GM15510 (cell line): ENCODE data around the gene PTPRD.

ENCODE experiments used
- POLR2A ChIP-seq: IDR thresholded peaks from 3 replicates; pipeline ENCODE4 v1.6.1; 2011; ENCODE audit warnings: borderline replicate concordance; ENCODE audit not compliant: insufficient read length; ENCODE audit errors: extremely low read depth

PTPRD gene

DNA sequence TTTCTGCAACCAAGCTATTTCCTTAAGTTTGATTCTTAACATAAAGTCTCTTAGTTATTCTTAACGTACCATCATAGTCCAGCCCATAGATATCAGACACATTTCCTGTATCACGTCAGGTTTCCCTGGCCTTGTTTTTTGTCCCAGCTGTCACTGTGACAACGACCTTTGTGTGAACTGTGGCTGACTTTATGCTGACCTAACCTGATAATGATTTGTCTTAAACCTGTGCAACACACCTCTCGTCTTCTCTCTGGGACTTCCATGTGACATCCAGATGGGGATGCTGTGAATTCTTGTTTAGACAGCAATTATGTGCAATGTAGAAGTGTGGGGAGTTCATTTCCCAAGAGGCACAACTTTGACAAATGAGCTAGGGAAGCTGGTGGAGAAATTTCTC, 662.8 kb downstream of the PTPRD start:
- TF ChIP-seq POLR2A = no peak

DNA sequence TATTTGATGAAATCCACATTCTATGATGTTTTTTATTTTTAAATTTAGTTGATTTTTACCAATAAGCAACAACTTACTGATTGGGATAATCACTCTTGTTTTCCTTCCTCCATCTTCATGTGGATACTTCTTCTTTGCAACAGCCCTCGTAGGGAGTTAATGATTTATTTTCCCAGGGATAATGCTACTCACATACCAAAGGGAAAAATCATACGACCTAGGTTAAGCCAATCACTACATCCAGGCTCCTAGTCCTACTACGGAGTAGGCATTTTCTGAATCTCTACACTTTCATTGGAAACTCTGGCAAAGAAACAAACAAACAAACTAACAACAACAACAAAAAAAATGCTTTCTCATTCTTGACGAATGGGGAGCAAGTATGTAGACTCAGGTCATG, 663.4 kb downstream of the PTPRD start:
- TF ChIP-seq POLR2A = no peak

GRCh38 chr9:9945966-9946365, 666.8 kb downstream of the PTPRD start:
- TF ChIP-seq POLR2A = no peak

DNA sequence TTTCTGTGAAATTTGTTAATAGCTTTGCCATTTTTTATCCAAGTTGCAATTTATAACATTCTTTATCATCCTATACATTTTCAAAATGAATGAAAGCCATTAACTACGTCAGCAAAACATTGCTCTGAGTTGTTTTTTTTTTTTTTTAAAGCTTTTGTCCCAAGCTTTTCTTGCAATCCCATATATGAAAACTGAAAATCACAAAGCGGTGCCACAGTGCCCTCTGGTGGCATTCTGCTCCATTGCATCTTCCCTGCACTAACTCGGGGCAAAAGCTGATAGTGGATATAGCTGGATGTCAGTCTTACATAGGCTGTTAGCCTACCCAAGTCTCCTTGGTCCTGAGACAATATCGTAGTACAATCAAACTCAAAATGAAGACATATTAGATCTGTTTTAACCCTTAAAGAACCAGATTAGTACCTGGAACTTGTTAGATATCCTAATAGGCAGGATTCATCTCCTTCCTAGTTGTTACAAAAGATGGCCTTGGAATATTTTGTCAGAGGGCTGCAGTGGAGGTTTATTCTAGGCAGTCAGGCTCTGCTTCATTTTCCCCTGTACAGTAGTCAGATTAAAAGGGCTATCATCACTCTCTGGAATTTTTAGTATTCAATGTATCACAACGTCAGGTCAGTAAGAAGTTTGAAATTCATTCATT, 669.9 kb downstream of the PTPRD start:
- TF ChIP-seq POLR2A = no peak

GRCh38 chr9:9938432-9938831, 674.4 kb downstream of the PTPRD start:
- TF ChIP-seq POLR2A = no peak

- TF ChIP-seq POLR2A = no peak
Observed at GRCh38 chr9:9924376-9924775, 688.4 kb downstream of the PTPRD start.

- TF ChIP-seq POLR2A = no peak
Observed at GRCh38 chr9:9921805-9922204, 691.0 kb downstream of the PTPRD start.

DNA sequence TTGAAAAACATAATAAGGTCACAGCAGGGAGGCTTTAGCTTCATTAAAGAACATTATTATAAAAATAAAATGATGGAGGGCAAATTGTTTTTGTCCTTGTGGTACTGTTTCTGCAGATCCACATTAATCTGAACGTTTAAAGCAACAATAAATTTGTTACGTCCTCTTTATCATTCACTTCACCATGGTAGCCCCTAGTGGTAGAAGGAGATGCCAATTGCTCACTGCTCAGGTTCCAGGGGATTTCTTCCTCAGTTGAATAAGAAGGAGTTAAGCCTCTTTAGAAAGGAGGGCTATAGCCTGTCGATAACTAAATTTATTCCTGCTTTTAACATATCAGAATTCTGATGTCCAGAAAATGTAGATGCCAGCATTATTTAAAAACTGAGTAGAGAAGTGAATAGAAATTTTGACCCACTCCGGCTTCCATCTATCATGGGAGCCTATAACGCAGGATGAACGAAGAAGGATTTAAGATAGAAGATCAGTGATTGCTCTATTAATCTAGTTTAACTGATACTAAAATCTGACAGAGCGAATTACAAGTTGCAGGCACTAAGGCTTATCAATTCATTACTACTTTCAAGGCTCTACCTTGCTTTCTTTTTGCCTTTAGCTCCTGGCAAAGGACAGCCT, 692.3 kb downstream of the PTPRD start:
- no peak for TF ChIP-seq POLR2A

DNA sequence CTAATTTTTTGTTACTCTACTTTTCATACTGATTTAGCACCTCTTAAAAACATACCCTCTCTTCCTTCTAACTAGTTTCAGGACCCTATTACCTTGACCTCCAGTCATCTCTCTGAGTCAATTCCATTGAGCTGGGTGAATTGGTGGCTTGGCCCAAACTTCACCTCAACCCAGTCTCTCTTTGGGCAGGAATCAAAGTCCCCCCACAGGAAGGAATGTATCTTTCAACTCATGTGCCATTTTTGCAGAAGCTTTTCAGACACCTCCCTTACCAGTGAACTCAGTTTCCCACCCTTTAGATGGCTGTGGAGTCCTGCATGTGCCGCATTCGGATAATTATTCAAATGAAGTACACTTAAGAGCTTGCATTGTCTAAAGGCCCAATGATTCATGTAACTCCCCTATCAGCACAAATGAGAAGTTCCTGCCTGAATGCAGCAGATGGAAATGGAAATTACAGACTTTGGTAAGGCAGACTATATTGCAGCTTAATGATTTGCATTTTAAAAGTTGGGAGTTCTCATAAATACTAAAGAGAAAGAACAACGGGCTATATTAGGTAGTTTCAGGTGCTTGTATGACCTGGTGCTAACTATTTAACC, 693.5 kb downstream of the PTPRD start:
- no peak for TF ChIP-seq POLR2A

DNA sequence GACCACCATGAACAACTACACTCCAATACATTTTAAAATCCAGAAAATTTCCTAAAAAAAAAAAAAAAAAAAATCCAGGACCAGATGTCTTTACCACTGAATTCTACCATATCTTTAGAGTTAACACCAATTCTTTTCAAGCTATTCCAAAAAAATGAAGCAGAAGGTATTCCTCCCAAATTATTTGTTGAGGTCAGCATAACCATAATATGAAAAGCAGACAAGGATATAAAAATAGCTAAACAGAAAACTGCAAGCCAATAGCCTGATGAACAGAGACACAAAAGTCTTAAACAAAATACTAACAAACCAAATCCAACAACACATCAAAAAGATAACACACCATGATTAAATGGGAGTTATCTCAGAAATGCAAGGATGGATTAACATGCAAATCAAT, 695.4 kb downstream of the PTPRD start:
- no peak for TF ChIP-seq POLR2A

DNA sequence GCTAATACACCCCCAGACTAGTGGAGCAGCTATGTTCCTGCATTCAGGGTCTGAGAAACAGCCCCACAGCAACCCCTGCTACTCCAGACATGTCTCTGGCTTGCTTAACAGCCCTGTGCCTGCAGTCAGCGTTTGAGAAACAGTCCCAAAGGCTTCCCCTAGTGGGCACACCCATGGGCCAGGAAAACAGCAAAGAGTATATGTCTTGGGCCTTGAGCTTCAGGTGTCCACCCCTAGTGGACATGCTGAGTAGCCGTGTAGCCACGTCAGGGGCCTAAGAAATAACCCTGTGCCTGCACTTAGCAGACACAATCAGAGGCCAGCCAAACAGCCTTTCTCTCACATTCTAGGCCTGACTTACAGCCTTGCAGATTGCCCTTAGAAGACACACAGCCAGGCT, 698.6 kb downstream of the PTPRD start:
- TF ChIP-seq POLR2A = no peak

DNA sequence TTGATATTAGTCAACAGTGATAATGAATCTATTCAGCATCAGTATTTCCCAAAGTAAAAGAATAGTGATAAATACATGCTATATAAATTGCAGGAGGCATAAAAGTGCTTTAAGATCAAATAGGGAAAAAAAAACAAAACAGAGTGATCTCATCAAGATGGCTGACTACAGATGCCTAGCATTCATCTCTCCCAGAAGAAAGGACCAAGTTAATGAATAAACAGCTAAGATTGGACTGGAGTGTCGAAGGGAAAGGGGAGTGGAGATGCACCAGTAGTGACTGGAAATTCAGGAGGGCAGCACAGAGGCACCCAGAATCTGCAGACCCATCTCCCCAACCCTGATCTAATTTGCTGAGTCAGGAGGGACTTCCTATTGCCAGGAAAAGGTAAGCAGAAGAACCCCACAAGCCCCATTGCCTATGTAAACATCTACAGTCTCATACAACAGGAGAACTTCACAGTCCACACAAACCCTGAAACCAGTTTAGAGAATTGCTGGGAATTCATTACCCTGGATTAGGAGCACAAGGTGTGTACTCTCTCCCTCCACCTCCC, 699.4 kb downstream of the PTPRD start:
- TF ChIP-seq POLR2A = no peak

DNA sequence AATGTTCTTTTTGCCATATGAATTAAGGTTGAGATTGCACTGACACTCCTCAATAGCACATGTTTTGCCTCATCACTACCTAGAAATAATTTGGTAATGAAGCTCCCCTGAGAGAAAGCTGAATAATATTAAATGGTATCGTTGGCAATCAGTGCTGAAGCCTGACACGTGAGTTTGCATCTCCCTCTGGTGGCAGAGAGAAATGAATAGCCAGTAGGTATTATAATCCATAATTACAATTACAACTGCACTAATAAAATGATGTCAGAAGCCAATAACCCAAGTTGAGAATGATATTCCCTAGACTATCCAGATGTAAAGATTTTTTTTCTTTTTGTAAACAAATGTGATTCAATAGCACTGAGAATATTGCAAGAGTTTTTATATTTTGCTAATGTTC, 700.3 kb downstream of the PTPRD start:
- no peak for TF ChIP-seq POLR2A

DNA sequence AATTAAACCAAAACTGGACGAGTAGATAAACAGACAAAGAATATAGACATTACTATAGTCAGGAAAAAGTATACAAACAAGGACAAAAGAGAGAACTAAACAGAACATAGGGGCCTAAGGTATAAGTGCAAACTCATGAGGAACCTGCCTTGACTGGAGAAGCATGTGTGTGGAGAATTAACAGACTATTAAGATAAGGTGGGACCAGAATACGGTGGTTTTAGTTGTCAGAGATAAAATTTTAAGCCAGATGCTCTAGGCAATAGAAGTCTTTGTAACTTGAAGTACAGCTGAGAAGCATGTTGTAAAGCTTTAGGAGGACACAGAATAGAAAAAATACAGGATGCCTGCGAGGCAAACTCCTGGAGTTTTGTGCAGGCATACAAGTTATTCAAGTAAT, 707.1 kb downstream of the PTPRD start:
- TF ChIP-seq POLR2A = no peak

DNA sequence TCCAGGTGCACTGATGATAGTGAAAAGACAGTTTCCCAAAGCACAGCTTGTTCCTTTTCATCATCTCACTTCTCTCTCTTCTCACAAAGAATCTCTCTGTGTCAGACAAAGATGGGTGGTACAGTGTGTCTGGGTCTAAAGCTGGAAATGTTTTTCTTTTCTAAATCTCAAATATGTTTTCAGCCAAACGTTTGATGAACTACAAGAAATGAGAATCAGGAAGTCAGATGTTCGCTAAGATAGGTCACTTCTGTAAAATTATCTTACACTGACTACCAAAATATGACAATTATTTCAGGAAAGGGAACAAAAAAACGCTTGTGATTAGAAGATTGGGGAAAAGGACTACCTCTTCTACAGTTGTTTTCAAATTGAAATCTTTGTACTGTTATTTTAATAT, 708.8 kb downstream of the PTPRD start:
- no peak for TF ChIP-seq POLR2A

DNA sequence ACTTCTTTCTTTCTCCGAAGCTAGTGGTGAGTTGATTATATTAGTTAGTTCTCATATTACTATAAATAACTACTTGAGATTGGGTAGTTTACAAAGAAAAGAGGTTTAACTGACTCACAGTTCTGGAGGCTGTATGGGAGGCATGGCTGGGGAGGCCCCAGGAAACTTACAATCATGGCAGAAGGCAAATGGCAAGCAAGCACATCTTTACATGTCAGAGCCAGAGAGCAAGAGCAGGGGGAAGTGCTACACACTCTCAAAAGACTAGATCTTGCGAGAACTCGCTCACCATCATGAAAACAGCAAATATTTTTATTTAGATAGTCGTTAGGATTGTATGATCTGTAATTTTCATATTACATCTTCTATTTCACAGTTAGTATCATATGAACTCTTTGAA, 711.2 kb downstream of the PTPRD start:
- TF ChIP-seq POLR2A = no peak
